ENCODE measurements around the gene BMP6. TPM values are rescaled to one million over a fixed set of nuclear protein-coding genes. Genes with fewer than 3 reads are reported as not detected.
A peak's percentile ranks its signal among the peaks of the same experiment; 100 is the strongest.

The BMP6 gene
- total and polyA plus RNA-seq, 10 of the 15 experiments (the other 5 are each of a cell fraction or from before 2014, with no cell fraction given), result 0.02 to 0.15 (median 0.05) TPM; not detected in 5

GRCh38 chr6:7781240-7781639 lies 55.3 kb downstream of the BMP6 start:
- DNase-seq (ENCODE audit: low read depth, low spot score), result no peak
- CTCF ChIA-PET, result no interaction called here
- Histone ChIP-seq H3K9me3 (replicated peaks; ENCODE audit: control insufficient read depth, insufficient read depth, low read length) (no peaks in the 10 kb centered on the region), H3K4me2 (ENCODE audit: control insufficient read depth, insufficient read depth) (no peak overlapping the region), H3K27ac (ENCODE audit: control insufficient read depth, insufficient read depth) (no peak overlapping the region), H3K4me1 (ENCODE audit: control insufficient read depth, insufficient read depth, low read length) (peaks cover 4% of the 10 kb centered on the region; the same call in 1 of the 2 replicates), H3K79me2 (ENCODE audit: control insufficient read depth, insufficient read depth, low read length) (no peaks in the 10 kb centered on the region), H2AFZ (ENCODE audit: control insufficient read depth, low read depth, low read length) (no peak overlapping the region), H3K27me3 (replicated peaks in 1 of 2; ENCODE audit: control insufficient read depth in 2 of 2, insufficient read depth in 2 of 2, low read length in 1 of 2) (no peaks in the 10 kb centered on the region; a peak in 1 of 4 replicates), H3K9ac (ENCODE audit: control insufficient read depth, insufficient read depth, low read length) (no peak overlapping the region), H3K36me3 (ENCODE audit: control insufficient read depth in 2 of 2, insufficient read depth in 2 of 2, low read length in 1 of 2) (no peaks in the 10 kb centered on the region), H3K4me3 (no peak overlapping the region), H4K20me1 (ENCODE audit: control insufficient read depth, insufficient read depth) (no peaks in the 10 kb centered on the region)
- no peak for TF ChIP-seq RAD21 (IDR thresholded peaks at IDR 0.05; ENCODE audit: insufficient read depth, low read depth, low read length)
- BruUV-seq (replicated peaks), result no TSS peak
- WGBS (ENCODE audit: insufficient coverage, insufficient replicate concordance, low lambda C conversion rate, missing lambda C conversion rate), result 54% methylated on average over 6 of the region's 6 CpGs
- POLR2A ChIA-PET, result no interaction called here
- RAD21 ChIA-PET (ENCODE audit: unreplicated experiment), result no interaction called here
- no peak for FAIRE-seq
- no peak for ATAC-seq
- in situ Hi-C loops (cut with MboI), result no loop called here
- SMC1A ChIA-PET (ENCODE audit: uncharacterized antibody, unreplicated experiment), result no interaction called here
- intact Hi-C loops (cut with micrococcal nuclease; ENCODE audit: unreplicated experiment), result no loop called here

- BruUV-seq (replicated peaks), result no TSS peak
- DNase-seq (ENCODE audit: low read depth, low spot score) (no peak), FAIRE-seq (no peak), ATAC-seq (no peak)
- no peak overlapping the region for H3K27ac ChIP-seq (ENCODE audit: control insufficient read depth, insufficient read depth)
- H3K4me3 ChIP-seq, result no peak overlapping the region
- intact Hi-C loops (cut with micrococcal nuclease; ENCODE audit: unreplicated experiment), result no loop called here
- H3K36me3 ChIP-seq (ENCODE audit: control insufficient read depth in 2 of 2, insufficient read depth in 2 of 2, low read length in 1 of 2), result no peaks in the 10 kb centered on the region
- no peaks in the 10 kb centered on the region for H4K20me1 ChIP-seq (ENCODE audit: control insufficient read depth, insufficient read depth)
- H3K27me3 ChIP-seq (replicated peaks in 1 of 2; ENCODE audit: control insufficient read depth in 2 of 2, insufficient read depth in 2 of 2, low read length in 1 of 2), result no peaks in the 10 kb centered on the region; a peak in 1 of 4 replicates
- CTCF ChIA-PET, result no interaction called here
- POLR2A ChIA-PET, result no interaction called here
- 38% methylated on average over 6 of the region's 6 CpGs for WGBS (ENCODE audit: insufficient coverage, insufficient replicate concordance, low lambda C conversion rate, missing lambda C conversion rate)
- in situ Hi-C loops (cut with MboI), result no loop called here
- H3K4me1 ChIP-seq (ENCODE audit: control insufficient read depth, insufficient read depth, low read length), result peaks cover 4% of the 10 kb centered on the region; the same call in 1 of the 2 replicates
- H3K9me3 ChIP-seq (replicated peaks; ENCODE audit: control insufficient read depth, insufficient read depth, low read length), result no peaks in the 10 kb centered on the region
- no peak overlapping the region for H3K9ac ChIP-seq (ENCODE audit: control insufficient read depth, insufficient read depth, low read length)
- H2AFZ ChIP-seq (ENCODE audit: control insufficient read depth, low read depth, low read length), result no peak overlapping the region
- TF ChIP-seq RAD51 (IDR thresholded peaks at IDR 0.05) (peak; percentile 18; the same call in 1 of the 2 replicates), PAX8 (IDR thresholded peaks at IDR 0.05) (no peak)
- SMC1A ChIA-PET (ENCODE audit: uncharacterized antibody, unreplicated experiment), result interaction anchor here (1.0 kb wide), 1 partner anchor 37 kb away, joined by 3 read pairs; no protein-coding TSS in a partner anchor
- RAD21 ChIA-PET (ENCODE audit: unreplicated experiment), result no interaction called here
- H3K4me2 ChIP-seq (ENCODE audit: control insufficient read depth, insufficient read depth), result no peak overlapping the region
- H3K79me2 ChIP-seq (ENCODE audit: control insufficient read depth, insufficient read depth, low read length), result no peaks in the 10 kb centered on the region
These were observed 58.3 kb downstream of the BMP6 start for GRCh38 chr6:7784248-7784647.
